Femur (tissue), 1 donor: ENCODE data around the gene NUDT22.

Experiments used
- DNase-seq: peaks from one replicate; pipeline ENCODE4 v3.0.0-alpha.2; 2017

NUDT22 gene

GRCh38 chr11:64225608-64226506 lies at the start of gene NUDT22, which contains the start of gene TRPT1:
NUDT22 (plus strand) TSS chr11:64226274; CDS start chr11:64226653, 379 bp downstream.
TRPT1 (minus strand) TSS chr11:64226186; CDS start chr11:64225860, 326 bp downstream.
- DNase-seq: peak; percentile 95

GRCh38 chr11:64176751-64177150 lies 49.3 kb upstream of the NUDT22 start:
- DNase-seq: no peak

- DNase-seq: no peak
These were observed 47.9 kb upstream of the NUDT22 start for GRCh38 chr11:64178203-64178602.

GRCh38 chr11:64178951-64179639 lies 47.0 kb upstream of the NUDT22 start:
- no peak for DNase-seq

- no peak for DNase-seq
These were observed 45.2 kb upstream of the NUDT22 start for GRCh38 chr11:64180891-64181290.

- DNase-seq: peak; percentile 94
These were observed 44.3 kb upstream of the NUDT22 start for GRCh38 chr11:64181506-64182411.

GRCh38 chr11:64183890-64184289 lies 42.2 kb upstream of the NUDT22 start:
- DNase-seq: no peak

GRCh38 chr11:64185175-64185692 lies 40.8 kb upstream of the NUDT22 start:
- no peak for DNase-seq

GRCh38 chr11:64185693-64186491 lies 40.2 kb upstream of the NUDT22 start, which contains the start of gene STIP1:
STIP1 (plus strand) TSS chr11:64186171; CDS start chr11:64186262, 91 bp downstream.
- DNase-seq: peak; percentile 100

- no peak for DNase-seq
These were observed 39.4 kb upstream of the NUDT22 start for GRCh38 chr11:64186492-64187165.

- no peak for DNase-seq
These were observed 33.6 kb upstream of the NUDT22 start for GRCh38 chr11:64192434-64192833.

GRCh38 chr11:64196626-64197025 lies 29.4 kb upstream of the NUDT22 start:
- DNase-seq: no peak

- no peak for DNase-seq
These were observed 27.6 kb upstream of the NUDT22 start for GRCh38 chr11:64198511-64198910.

- no peak for DNase-seq
These were observed 24.5 kb upstream of the NUDT22 start for GRCh38 chr11:64201543-64201942.

GRCh38 chr11:64202992-64203391 lies 23.1 kb upstream of the NUDT22 start:
- no peak for DNase-seq

- no peak for DNase-seq
These were observed 22.5 kb upstream of the NUDT22 start for GRCh38 chr11:64203421-64204079.

GRCh38 chr11:64204080-64204440 lies 22.0 kb upstream of the NUDT22 start:
- no peak for DNase-seq

GRCh38 chr11:64204464-64204989 lies 21.5 kb upstream of the NUDT22 start:
- peak; percentile 90 for DNase-seq

GRCh38 chr11:64206457-64207255 lies 19.4 kb upstream of the NUDT22 start, which contains the start of gene FERMT3:
FERMT3 (plus strand) TSS chr11:64206721; CDS start chr11:64207365, 644 bp downstream.
- DNase-seq: peak; percentile 72
